Mesendoderm (in vitro differentiated cells): ENCODE results near the gene TTC3.

Source experiments
- DNase-seq: peaks from one replicate; pipeline ENCODE4 v3.0.0; 2013
- H2AK5ac ChIP-seq: 2 replicates; pipeline ENCODE4 v1.6.1; 2013; ENCODE audit warnings: low read length, inconsistent platforms
- H2BK120ac ChIP-seq: 2 replicates; pipeline ENCODE4 v1.6.1; 2013; ENCODE audit warnings: low read depth, mild to moderate bottlenecking, low read length, moderate library complexity, mixed read lengths
- H2BK15ac ChIP-seq: replicated peaks from 2 replicates; pipeline ENCODE4 v1.6.1; 2013; ENCODE audit warnings: low read depth, mild to moderate bottlenecking, moderate library complexity
- H2BK5ac ChIP-seq: 2 replicates; pipeline ENCODE4 v1.6.1; 2013; ENCODE audit warnings: low read length, inconsistent platforms
- H3K18ac ChIP-seq: 2 replicates; pipeline ENCODE4 v1.6.1; 2013; ENCODE audit warnings: mild to moderate bottlenecking, low read length, mixed read lengths
- H3K23ac ChIP-seq: one replicate; pipeline ENCODE4 v1.6.1; 2013; ENCODE audit warnings: low read length
- H3K27ac ChIP-seq: 2 replicates; pipeline ENCODE4 v1.5.1; 2013; ENCODE audit warnings: low read depth, mild to moderate bottlenecking, inconsistent platforms, low read length, moderate library complexity
- H3K27me3 ChIP-seq: 2 replicates; pipeline ENCODE4 v1.6.1; 2013; ENCODE audit warnings: low read length, control low read depth, mild to moderate bottlenecking, inconsistent platforms; ENCODE audit not compliant: insufficient read depth, poor library complexity
- H3K36me3 ChIP-seq: 2 replicates; pipeline ENCODE4 v1.6.1; 2013; ENCODE audit warnings: low read length, inconsistent platforms; ENCODE audit not compliant: control insufficient read depth, insufficient read depth
- H3K4ac ChIP-seq: one replicate; pipeline ENCODE4 v1.6.1; 2013; ENCODE audit warnings: low read depth, mild to moderate bottlenecking, low read length, moderate library complexity
- H3K4me1 ChIP-seq: 2 replicates; pipeline ENCODE4 v1.6.1; 2013; ENCODE audit warnings: low read depth, low read length, inconsistent platforms; ENCODE audit not compliant: control insufficient read depth
- H3K4me2 ChIP-seq: 2 replicates; pipeline ENCODE4 v1.6.1; 2013; ENCODE audit warnings: low read length
- H3K4me3 ChIP-seq: 2 replicates; pipeline ENCODE4 v1.5.1; 2013; ENCODE audit warnings: mild to moderate bottlenecking, low read length
- H3K56ac ChIP-seq: one replicate; pipeline ENCODE4 v1.6.1; 2013; ENCODE audit warnings: low read length
- H3K79me1 ChIP-seq: 2 replicates; pipeline ENCODE4 v1.6.1; 2013; ENCODE audit warnings: low read length, inconsistent platforms
- H3K79me2 ChIP-seq: 2 replicates; pipeline ENCODE4 v1.6.1; 2013; ENCODE audit warnings: mild to moderate bottlenecking, low read length; ENCODE audit not compliant: control insufficient read depth, insufficient read depth
- H3K9ac ChIP-seq: 2 replicates; pipeline ENCODE4 v1.6.1; 2013; ENCODE audit warnings: low read length, inconsistent platforms
- H4K5ac ChIP-seq: one replicate; pipeline ENCODE4 v1.6.1; 2013; ENCODE audit warnings: low read length
- H4K8ac ChIP-seq: one replicate; pipeline ENCODE4 v1.6.1; 2013; ENCODE audit warnings: low read depth, mild to moderate bottlenecking, control low read depth, low read length, moderate library complexity
- WGBS: extraction: QIAGEN DNeasy Blood & Tissue Kit; methylation state at CpG from one replicate; pipeline ENCODE4 v1.1.7; 2013; ENCODE audit warnings: low lambda C conversion rate, missing lambda C conversion rate; ENCODE audit not compliant: insufficient coverage; ENCODE audit errors: extremely low coverage; 5-methylcytosine and 5-hydroxymethylcytosine counted together

TTC3 gene

GRCh38 chr21:37077403-37077802 is 4.3 kb downstream of the TTC3 start:
- Histone ChIP-seq H3K9ac (no peak overlapping the region), H3K4me1 (no peaks in the 10 kb centered on the region), H4K5ac (no peak overlapping the region), H3K56ac (no peak overlapping the region), H3K27me3 (peaks cover 2% of the 10 kb centered on the region), H3K36me3 (no peaks in the 10 kb centered on the region), H4K8ac (no peak overlapping the region), H3K23ac (no peak overlapping the region), H3K4ac (no peak overlapping the region), H3K79me2 (peaks cover 5% of the 10 kb centered on the region), H2BK15ac (no peak overlapping the region), H2BK120ac (no peak overlapping the region), H3K18ac (no peak overlapping the region), H3K79me1 (peaks cover 10% of the 10 kb centered on the region), H3K4me2 (no peak overlapping the region), H3K27ac (no peak overlapping the region), H2AK5ac (no peak overlapping the region), H3K4me3 (no peak overlapping the region), H2BK5ac (no peak overlapping the region)
- DNase-seq: no peak
- no CpG with 5 or more reads among the region's 1 CpG for WGBS

GRCh38 chr21:37079211-37079824 is 6.3 kb downstream of the TTC3 start:
- H4K8ac ChIP-seq: no peak overlapping the region
- H3K4me2 ChIP-seq: no peak overlapping the region
- no peak overlapping the region for H3K27ac ChIP-seq
- H3K79me1 ChIP-seq: peaks cover 7% of the 10 kb centered on the region
- H4K5ac ChIP-seq: no peak overlapping the region
- no peak overlapping the region for H3K23ac ChIP-seq
- no peak overlapping the region for H3K56ac ChIP-seq
- no peak overlapping the region for H3K4me3 ChIP-seq
- H2BK5ac ChIP-seq: no peak overlapping the region
- WGBS: no CpG with 5 or more reads among the region's 6 CpGs
- H2BK15ac ChIP-seq: no peak overlapping the region
- peaks cover under 1% of the 10 kb centered on the region for H3K27me3 ChIP-seq
- no peak overlapping the region for H2BK120ac ChIP-seq
- H3K4ac ChIP-seq: no peak overlapping the region
- no peak for DNase-seq
- no peak overlapping the region for H3K9ac ChIP-seq
- H3K18ac ChIP-seq: no peak overlapping the region
- no peaks in the 10 kb centered on the region for H3K4me1 ChIP-seq
- no peaks in the 10 kb centered on the region for H3K36me3 ChIP-seq
- H3K79me2 ChIP-seq: peaks cover 3% of the 10 kb centered on the region
- no peak overlapping the region for H2AK5ac ChIP-seq

- H3K4ac ChIP-seq: no peak overlapping the region
- H3K4me3 ChIP-seq: no peak overlapping the region
- no peak overlapping the region for H3K23ac ChIP-seq
- no peaks in the 10 kb centered on the region for H3K36me3 ChIP-seq
- no peaks in the 10 kb centered on the region for H3K4me1 ChIP-seq
- H2BK120ac ChIP-seq: no peak overlapping the region
- H2BK5ac ChIP-seq: no peak overlapping the region
- H3K56ac ChIP-seq: no peak overlapping the region
- H4K8ac ChIP-seq: no peak overlapping the region
- WGBS: no CpG with 5 or more reads among the region's 1 CpG
- no peaks in the 10 kb centered on the region for H3K27me3 ChIP-seq
- no peaks in the 10 kb centered on the region for H3K79me2 ChIP-seq
- no peak overlapping the region for H2BK15ac ChIP-seq
- no peak overlapping the region for H2AK5ac ChIP-seq
- no peak for DNase-seq
- no peak overlapping the region for H3K18ac ChIP-seq
- no peak overlapping the region for H3K9ac ChIP-seq
- no peak overlapping the region for H3K27ac ChIP-seq
- no peak overlapping the region for H3K4me2 ChIP-seq
- H4K5ac ChIP-seq: no peak overlapping the region
- peaks cover 10% of the 10 kb centered on the region for H3K79me1 ChIP-seq
These were observed 9.3 kb downstream of the TTC3 start for GRCh38 chr21:37082375-37082774.

GRCh38 chr21:37082856-37083528 is 9.9 kb downstream of the TTC3 start:
- no peak overlapping the region for H3K4me3 ChIP-seq
- H3K18ac ChIP-seq: no peak overlapping the region
- H3K4me2 ChIP-seq: no peak overlapping the region
- H2BK120ac ChIP-seq: no peak overlapping the region
- peaks cover 10% of the 10 kb centered on the region for H3K79me1 ChIP-seq
- no peak overlapping the region for H3K27ac ChIP-seq
- no peak overlapping the region for H3K23ac ChIP-seq
- H3K79me2 ChIP-seq: no peaks in the 10 kb centered on the region
- no peak overlapping the region for H4K5ac ChIP-seq
- no peak overlapping the region for H2BK15ac ChIP-seq
- DNase-seq: no peak
- H4K8ac ChIP-seq: no peak overlapping the region
- no peaks in the 10 kb centered on the region for H3K36me3 ChIP-seq
- no peaks in the 10 kb centered on the region for H3K27me3 ChIP-seq
- H3K4ac ChIP-seq: no peak overlapping the region
- H3K4me1 ChIP-seq: no peaks in the 10 kb centered on the region
- no peak overlapping the region for H3K56ac ChIP-seq
- no peak overlapping the region for H2BK5ac ChIP-seq
- H3K9ac ChIP-seq: no peak overlapping the region
- H2AK5ac ChIP-seq: no peak overlapping the region

- H3K9ac ChIP-seq: no peak overlapping the region
- H3K4me1 ChIP-seq: no peaks in the 10 kb centered on the region
- H3K4ac ChIP-seq: no peak overlapping the region
- no peak overlapping the region for H2BK5ac ChIP-seq
- peaks cover 12% of the 10 kb centered on the region for H3K79me1 ChIP-seq
- H4K5ac ChIP-seq: no peak overlapping the region
- WGBS: no CpG with 5 or more reads among the region's 3 CpGs
- H3K27ac ChIP-seq: no peak overlapping the region
- no peak overlapping the region for H2BK15ac ChIP-seq
- no peaks in the 10 kb centered on the region for H3K27me3 ChIP-seq
- H2BK120ac ChIP-seq: no peak overlapping the region
- H3K36me3 ChIP-seq: no peaks in the 10 kb centered on the region
- no peak overlapping the region for H4K8ac ChIP-seq
- DNase-seq: no peak
- no peak overlapping the region for H2AK5ac ChIP-seq
- H3K23ac ChIP-seq: no peak overlapping the region
- no peak overlapping the region for H3K56ac ChIP-seq
- no peak overlapping the region for H3K4me3 ChIP-seq
- H3K79me2 ChIP-seq: no peaks in the 10 kb centered on the region
- H3K4me2 ChIP-seq: no peak overlapping the region
- no peak overlapping the region for H3K18ac ChIP-seq
These were observed 12.7 kb downstream of the TTC3 start for GRCh38 chr21:37085726-37086125.

GRCh38 chr21:37087188-37087587 is 14.1 kb downstream of the TTC3 start:
- Histone ChIP-seq H3K27ac (no peak overlapping the region), H3K18ac (no peak overlapping the region)
- 100% methylated on average over 2 of the region's 5 CpGs for WGBS

More at GRCh38 chr21:37087188-37087587, 14.1 kb downstream of the TTC3 start:
- Histone ChIP-seq H4K8ac (no peak overlapping the region), H2BK120ac (no peak overlapping the region), H3K4ac (no peak overlapping the region), H3K56ac (no peak overlapping the region), H2BK15ac (no peak overlapping the region), H3K23ac (no peak overlapping the region), H3K4me2 (no peak overlapping the region), H3K4me1 (no peaks in the 10 kb centered on the region), H2AK5ac (no peak overlapping the region), H3K9ac (no peak overlapping the region), H3K79me1 (peaks cover 12% of the 10 kb centered on the region), H3K4me3 (no peak overlapping the region), H3K27me3 (no peaks in the 10 kb centered on the region), H2BK5ac (no peak overlapping the region), H4K5ac (no peak overlapping the region), H3K36me3 (no peaks in the 10 kb centered on the region), H3K79me2 (no peaks in the 10 kb centered on the region)
- peak; percentile 8 for DNase-seq
